Colon (tissue), 2 donors: ENCODE data around the gene PCSK4.
"Not testable (repeated sequence)": the region's sequence is repeated elsewhere in the genome, so short reads cannot be mapped to it uniquely, and the experiment has no call there.

ENCODE experiments used
- FAIRE-seq: peaks from 2 replicates; lab custom pipeline; 2012; peaks lifted over from hg19 to GRCh38; lab: Jason Lieb, UNC
- donor health status: control.
- donor health status: control.

The PCSK4 gene

GRCh38 chr19:1521636-1522035 lies 31.5 kb upstream of the PCSK4 start:
- FAIRE-seq = no peak

- no peak for FAIRE-seq
Measured at GRCh38 chr19:1520203-1520780, 30.1 kb upstream of the PCSK4 start.

GRCh38 chr19:1519802-1520201 lies 29.7 kb upstream of the PCSK4 start:
- not testable (repeated sequence) for FAIRE-seq

GRCh38 chr19:1518471-1518870 lies 28.3 kb upstream of the PCSK4 start:
- FAIRE-seq = no peak

GRCh38 chr19:1516395-1516753 lies 26.2 kb upstream of the PCSK4 start:
- no peak for FAIRE-seq

- no peak for FAIRE-seq
Measured at GRCh38 chr19:1514986-1515721, 25.0 kb upstream of the PCSK4 start.

- FAIRE-seq = no peak
Measured at GRCh38 chr19:1514295-1514661, 24.1 kb upstream of the PCSK4 start.

- FAIRE-seq = no peak
Measured at GRCh38 chr19:1513499-1514294, 23.5 kb upstream of the PCSK4 start.

- no peak for FAIRE-seq
Measured at GRCh38 chr19:1512671-1513498, 22.7 kb upstream of the PCSK4 start, which contains the start of gene ADAMTSL5. Gene ADAMTSL5 (minus strand): TSS chr19:1513019. CDS start chr19:1510943, 2,076 bp downstream.

- FAIRE-seq = no peak
Measured at GRCh38 chr19:1511318-1512317, 21.5 kb upstream of the PCSK4 start.

GRCh38 chr19:1510807-1511206 lies 20.7 kb upstream of the PCSK4 start:
- FAIRE-seq = no peak

GRCh38 chr19:1510442-1510806 lies 20.3 kb upstream of the PCSK4 start:
- no peak for FAIRE-seq

GRCh38 chr19:1509602-1510441 lies 19.7 kb upstream of the PCSK4 start:
- FAIRE-seq = no peak

GRCh38 chr19:1508507-1508856 lies 18.3 kb upstream of the PCSK4 start:
- no peak for FAIRE-seq

GRCh38 chr19:1507763-1508506 lies 17.8 kb upstream of the PCSK4 start:
- no peak for FAIRE-seq

- FAIRE-seq = no peak
Measured at GRCh38 chr19:1507192-1507660, 17.1 kb upstream of the PCSK4 start.

GRCh38 chr19:1505991-1506881 lies 16.1 kb upstream of the PCSK4 start:
- no peak for FAIRE-seq

GRCh38 chr19:1505012-1505411 lies 14.9 kb upstream of the PCSK4 start:
- FAIRE-seq = no peak
